Liver (tissue), 3 donors: ENCODE data around the gene GNLY.

ENCODE experiments used
- GABPA ChIP-seq, 2 donors: IDR thresholded peaks in 1 of 2; conservative IDR thresholded peaks in 1 of 2; 2 replicates each; pipeline ENCODE4 v1.6.1; 2016; ENCODE audit warnings: antibody characterized with exemption in 2 of 2, mild to moderate bottlenecking in 1 of 2, moderate library complexity in 1 of 2
- MAX ChIP-seq: IDR thresholded peaks from 2 replicates; pipeline ENCODE4 v1.6.1; 2016; ENCODE audit warnings: antibody characterized with exemption
- RAD21 ChIP-seq, 2 donors: IDR thresholded peaks; 2 replicates each; pipeline ENCODE4 v1.6.1; 2016; ENCODE audit warnings: antibody characterized with exemption in 2 of 2, mild to moderate bottlenecking in 2 of 2
- SP1 ChIP-seq: IDR thresholded peaks from 2 replicates; pipeline ENCODE4 v1.6.1; 2018; ENCODE audit warnings: antibody characterized with exemption, mild to moderate bottlenecking
- TAF1 ChIP-seq: conservative IDR thresholded peaks from 2 replicates; pipeline ENCODE4 v1.6.1; 2016; ENCODE audit warnings: antibody characterized with exemption, mild to moderate bottlenecking
- YY1 ChIP-seq: IDR thresholded peaks from 2 replicates; pipeline ENCODE4 v1.6.1; 2016; ENCODE audit warnings: antibody characterized with exemption, mild to moderate bottlenecking
- TF ChIP-seq, protein P1 (sequence below): fragments of 150-350 bp; IDR thresholded peaks from 2 replicates; pipeline ENCODE4 v1.5.1; 2017; ENCODE audit warnings: improper control_type of control experiment, low read depth, low read length; ENCODE audit not compliant: missing input control
- TF ChIP-seq, protein P2 (sequence below): IDR thresholded peaks from 2 replicates; pipeline ENCODE4 v1.6.1; 2016; ENCODE audit warnings: antibody characterized with exemption
- donor health status: healthy.
- donor health status: healthy.

DNA sequence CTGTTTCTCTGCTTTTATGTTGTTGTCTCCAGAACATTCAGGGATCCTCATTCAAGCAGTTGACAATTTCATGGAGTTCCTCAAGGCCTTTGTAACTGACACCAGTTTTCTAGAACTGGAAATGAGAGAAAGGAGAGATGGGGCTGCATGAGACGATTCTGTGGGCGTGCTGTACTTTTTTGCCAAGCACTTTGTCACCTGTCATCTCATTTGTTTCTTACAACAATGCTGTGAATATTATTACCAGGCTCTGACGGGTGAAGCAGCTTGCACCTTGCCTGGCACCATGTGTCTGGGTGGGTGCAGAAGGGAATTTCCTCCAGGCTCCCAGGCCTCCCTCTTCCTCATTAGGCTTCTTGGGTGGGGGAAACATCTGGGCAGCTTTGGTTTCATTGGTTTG lies 37.4 kb downstream of the GNLY start:
- TF ChIP-seq RAD21 (IDR thresholded peaks at IDR 0.05) = no peak
- TF ChIP-seq, protein P1, sequence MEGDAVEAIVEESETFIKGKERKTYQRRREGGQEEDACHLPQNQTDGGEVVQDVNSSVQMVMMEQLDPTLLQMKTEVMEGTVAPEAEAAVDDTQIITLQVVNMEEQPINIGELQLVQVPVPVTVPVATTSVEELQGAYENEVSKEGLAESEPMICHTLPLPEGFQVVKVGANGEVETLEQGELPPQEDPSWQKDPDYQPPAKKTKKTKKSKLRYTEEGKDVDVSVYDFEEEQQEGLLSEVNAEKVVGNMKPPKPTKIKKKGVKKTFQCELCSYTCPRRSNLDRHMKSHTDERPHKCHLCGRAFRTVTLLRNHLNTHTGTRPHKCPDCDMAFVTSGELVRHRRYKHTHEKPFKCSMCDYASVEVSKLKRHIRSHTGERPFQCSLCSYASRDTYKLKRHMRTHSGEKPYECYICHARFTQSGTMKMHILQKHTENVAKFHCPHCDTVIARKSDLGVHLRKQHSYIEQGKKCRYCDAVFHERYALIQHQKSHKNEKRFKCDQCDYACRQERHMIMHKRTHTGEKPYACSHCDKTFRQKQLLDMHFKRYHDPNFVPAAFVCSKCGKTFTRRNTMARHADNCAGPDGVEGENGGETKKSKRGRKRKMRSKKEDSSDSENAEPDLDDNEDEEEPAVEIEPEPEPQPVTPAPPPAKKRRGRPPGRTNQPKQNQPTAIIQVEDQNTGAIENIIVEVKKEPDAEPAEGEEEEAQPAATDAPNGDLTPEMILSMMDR = no peak
- no peak for TF ChIP-seq YY1
- no peak for TF ChIP-seq MAX
- no peak for TF ChIP-seq TAF1
- no peak for TF ChIP-seq GABPA (IDR thresholded peaks at IDR 0.05 in 1 of 2, conservative IDR thresholded peaks at IDR 0.05 in 1 of 2)
- TF ChIP-seq, protein P2, sequence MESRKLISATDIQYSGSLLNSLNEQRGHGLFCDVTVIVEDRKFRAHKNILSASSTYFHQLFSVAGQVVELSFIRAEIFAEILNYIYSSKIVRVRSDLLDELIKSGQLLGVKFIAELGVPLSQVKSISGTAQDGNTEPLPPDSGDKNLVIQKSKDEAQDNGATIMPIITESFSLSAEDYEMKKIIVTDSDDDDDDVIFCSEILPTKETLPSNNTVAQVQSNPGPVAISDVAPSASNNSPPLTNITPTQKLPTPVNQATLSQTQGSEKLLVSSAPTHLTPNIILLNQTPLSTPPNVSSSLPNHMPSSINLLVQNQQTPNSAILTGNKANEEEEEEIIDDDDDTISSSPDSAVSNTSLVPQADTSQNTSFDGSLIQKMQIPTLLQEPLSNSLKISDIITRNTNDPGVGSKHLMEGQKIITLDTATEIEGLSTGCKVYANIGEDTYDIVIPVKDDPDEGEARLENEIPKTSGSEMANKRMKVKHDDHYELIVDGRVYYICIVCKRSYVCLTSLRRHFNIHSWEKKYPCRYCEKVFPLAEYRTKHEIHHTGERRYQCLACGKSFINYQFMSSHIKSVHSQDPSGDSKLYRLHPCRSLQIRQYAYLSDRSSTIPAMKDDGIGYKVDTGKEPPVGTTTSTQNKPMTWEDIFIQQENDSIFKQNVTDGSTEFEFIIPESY = no peak
- no peak for TF ChIP-seq SP1
